Activated T-cell treated with anti-CD3 and anti-CD28 coated beads, Interleukin-2, amount 50 U/mL, for 24 hours (primary cell): ENCODE results near the gene POU3F3.

Experiments used
- DNase-seq: peaks from one replicate; pipeline ENCODE4 v3.0.0-alpha.2; 2020
- H3K27ac Mint-ChIP-seq: 2 replicates; pipeline ENCODE4 v1.8.0; 2020; ENCODE audit warnings: mild to moderate bottlenecking, mixed read lengths
- H3K27me3 Mint-ChIP-seq: 2 replicates; pipeline ENCODE4 v1.8.0; 2020; ENCODE audit warnings: mixed read lengths
- H3K36me3 Mint-ChIP-seq: 2 replicates; pipeline ENCODE4 v1.8.0; 2020; ENCODE audit warnings: low read depth, mixed read lengths
- H3K4me1 Mint-ChIP-seq: 2 replicates; pipeline ENCODE4 v1.8.0; 2020; ENCODE audit warnings: low read depth, mixed read lengths
- H3K4me3 Mint-ChIP-seq: 2 replicates; pipeline ENCODE4 v1.8.0; 2020; ENCODE audit warnings: mild to moderate bottlenecking, moderate library complexity, mixed read lengths
- H3K9me3 Mint-ChIP-seq: 2 replicates; pipeline ENCODE4 v1.8.0; 2020; ENCODE audit warnings: mixed read lengths

The POU3F3 gene

GRCh38 chr2:104889291-104889959, 35.5 kb downstream of the POU3F3 start:
- Mint-ChIP-seq H3K27me3 (peaks cover 12% of the 10 kb centered on the region), H3K4me1 (peaks cover 15% of the 10 kb centered on the region), H3K9me3 (no peaks in the 10 kb centered on the region), H3K4me3 (no peak overlapping the region), H3K36me3 (no peaks in the 10 kb centered on the region), H3K27ac (no peak overlapping the region)
- DNase-seq, result no peak

GRCh38 chr2:104889960-104890684, 36.2 kb downstream of the POU3F3 start:
- H3K36me3 Mint-ChIP-seq, result no peaks in the 10 kb centered on the region
- no peak for DNase-seq
- H3K9me3 Mint-ChIP-seq, result no peaks in the 10 kb centered on the region
- H3K27ac Mint-ChIP-seq, result no peak overlapping the region
- peaks cover 16% of the 10 kb centered on the region for H3K27me3 Mint-ChIP-seq
- peaks cover 15% of the 10 kb centered on the region for H3K4me1 Mint-ChIP-seq
- H3K4me3 Mint-ChIP-seq, result no peak overlapping the region

GRCh38 chr2:104890685-104891069, 36.8 kb downstream of the POU3F3 start:
- Mint-ChIP-seq H3K4me1 (peaks cover 15% of the 10 kb centered on the region), H3K4me3 (no peak overlapping the region), H3K9me3 (no peaks in the 10 kb centered on the region), H3K27ac (no peak overlapping the region), H3K36me3 (no peaks in the 10 kb centered on the region), H3K27me3 (peaks cover 18% of the 10 kb centered on the region)
- no peak for DNase-seq

- Mint-ChIP-seq H3K4me1 (peaks cover 15% of the 10 kb centered on the region), H3K27me3 (peaks cover 21% of the 10 kb centered on the region), H3K4me3 (no peak overlapping the region), H3K36me3 (no peaks in the 10 kb centered on the region), H3K9me3 (no peaks in the 10 kb centered on the region), H3K27ac (no peak overlapping the region)
- no peak for DNase-seq
Measured at GRCh38 chr2:104891145-104891544, 37.2 kb downstream of the POU3F3 start.

GRCh38 chr2:104896446-104896845, 42.5 kb downstream of the POU3F3 start:
- Mint-ChIP-seq H3K27me3 (peaks cover 27% of the 10 kb centered on the region), H3K36me3 (no peaks in the 10 kb centered on the region), H3K27ac (no peak overlapping the region), H3K4me1 (no peaks in the 10 kb centered on the region), H3K9me3 (no peaks in the 10 kb centered on the region), H3K4me3 (no peak overlapping the region)
- DNase-seq, result no peak

GRCh38 chr2:104897515-104898184, 43.7 kb downstream of the POU3F3 start:
- Mint-ChIP-seq H3K36me3 (no peaks in the 10 kb centered on the region), H3K4me3 (no peak overlapping the region), H3K9me3 (no peaks in the 10 kb centered on the region), H3K27me3 (peaks cover 29% of the 10 kb centered on the region), H3K27ac (no peak overlapping the region), H3K4me1 (no peaks in the 10 kb centered on the region)
- DNase-seq, result no peak

GRCh38 chr2:104900608-104901007, 46.7 kb downstream of the POU3F3 start:
- DNase-seq, result no peak
- no peaks in the 10 kb centered on the region for H3K36me3 Mint-ChIP-seq
- H3K9me3 Mint-ChIP-seq, result no peaks in the 10 kb centered on the region

GRCh38 chr2:104901037-104901881, 47.3 kb downstream of the POU3F3 start:
- no peaks in the 10 kb centered on the region for H3K4me1 Mint-ChIP-seq
- DNase-seq, result no peak
- no peak overlapping the region for H3K4me3 Mint-ChIP-seq
- H3K9me3 Mint-ChIP-seq, result no peaks in the 10 kb centered on the region
- H3K27me3 Mint-ChIP-seq, result peaks cover 10% of the 10 kb centered on the region
- no peaks in the 10 kb centered on the region for H3K36me3 Mint-ChIP-seq
- H3K27ac Mint-ChIP-seq, result no peak overlapping the region

More at GRCh38 chr2:104900608-104901007, 46.7 kb downstream of the POU3F3 start:
- Mint-ChIP-seq H3K4me3 (no peak overlapping the region), H3K27ac (no peak overlapping the region), H3K27me3 (peaks cover 12% of the 10 kb centered on the region), H3K4me1 (no peaks in the 10 kb centered on the region)

- H3K27me3 Mint-ChIP-seq, result peaks cover 10% of the 10 kb centered on the region
- no peak overlapping the region for H3K4me3 Mint-ChIP-seq
- no peak for DNase-seq
- no peaks in the 10 kb centered on the region for H3K9me3 Mint-ChIP-seq
- no peaks in the 10 kb centered on the region for H3K4me1 Mint-ChIP-seq
- H3K36me3 Mint-ChIP-seq, result no peaks in the 10 kb centered on the region
- H3K27ac Mint-ChIP-seq, result no peak overlapping the region
Measured at GRCh38 chr2:104902317-104902716, 48.4 kb downstream of the POU3F3 start.
